Suppressor macrophage treated with lipopolysaccharide for 1 hour (primary cell): ENCODE results near the gene AASDHPPT.
"Not testable (repeated sequence)": the region's sequence is repeated elsewhere in the genome, so short reads cannot be mapped to it uniquely, and the experiment has no call there.

Source experiments
- DNase-seq, 3 donors: peaks; one replicate each; pipeline ENCODE4 v3.0.0-alpha.2; 2020 to 2022

The AASDHPPT gene

DNA sequence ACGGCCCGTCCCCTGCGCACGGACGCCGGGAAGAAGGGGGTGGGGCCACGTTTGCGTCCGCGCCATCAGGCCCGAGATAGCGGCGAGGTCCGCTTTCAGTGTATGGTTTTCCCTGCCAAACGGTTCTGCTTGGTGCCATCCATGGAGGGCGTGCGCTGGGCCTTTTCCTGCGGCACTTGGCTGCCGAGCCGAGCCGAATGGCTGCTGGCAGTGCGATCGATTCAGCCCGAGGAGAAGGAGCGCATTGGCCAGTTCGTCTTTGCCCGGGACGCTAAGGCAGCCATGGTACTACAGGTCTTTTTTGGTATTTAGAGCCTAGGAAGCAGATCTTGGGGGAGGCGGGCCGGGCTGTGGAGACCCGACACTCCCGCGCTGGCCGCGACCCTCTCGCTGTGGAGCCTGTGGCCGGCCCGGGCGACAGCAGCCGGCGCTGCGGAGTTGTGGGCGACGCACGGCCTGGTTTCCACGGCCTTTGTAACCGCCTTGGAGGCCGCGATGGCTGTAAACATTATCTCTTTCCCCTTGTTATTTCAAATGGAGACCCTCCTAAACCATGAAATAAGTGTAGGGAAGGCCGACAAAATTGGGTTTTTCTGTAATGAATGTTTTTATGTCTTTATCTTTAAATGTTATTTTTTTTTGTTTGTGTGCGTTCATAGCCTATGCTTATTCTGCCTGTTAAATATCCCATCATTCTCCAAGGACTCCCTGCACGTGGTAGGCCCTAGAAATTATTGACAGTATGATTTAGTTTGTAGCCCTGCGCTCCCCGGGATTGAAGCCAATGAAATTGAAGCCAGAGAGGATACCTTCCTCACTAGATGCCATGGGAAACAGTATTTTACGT lies at the start of gene AASDHPPT:
Gene AASDHPPT, plus strand, starts transcription at position 54 of the 847 bp plus-strand sequence. Its CDS starts 49 bp downstream, at position 103.
- DNase-seq: peak; percentile 47 to 64 (median 47)

DNA sequence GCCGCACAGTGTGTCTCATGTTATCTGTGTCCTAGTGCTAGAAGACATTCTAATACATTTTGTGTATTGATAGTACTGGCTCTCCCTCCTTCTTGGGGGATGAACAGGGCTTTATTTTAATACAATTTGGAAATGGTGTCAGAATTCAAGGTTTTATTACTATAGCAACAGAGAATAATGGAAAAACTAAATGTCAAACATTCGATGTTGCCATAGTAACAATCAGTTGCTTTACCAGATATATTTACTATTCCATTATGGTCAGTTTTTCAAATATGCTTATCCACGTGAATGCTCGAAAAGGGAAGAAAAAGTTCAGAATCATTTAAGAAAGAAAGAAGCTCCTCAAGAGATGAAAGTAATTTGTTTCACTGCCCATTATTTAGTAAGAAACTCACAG lies 46.9 kb upstream of the AASDHPPT start:
- DNase-seq: no peak

DNA sequence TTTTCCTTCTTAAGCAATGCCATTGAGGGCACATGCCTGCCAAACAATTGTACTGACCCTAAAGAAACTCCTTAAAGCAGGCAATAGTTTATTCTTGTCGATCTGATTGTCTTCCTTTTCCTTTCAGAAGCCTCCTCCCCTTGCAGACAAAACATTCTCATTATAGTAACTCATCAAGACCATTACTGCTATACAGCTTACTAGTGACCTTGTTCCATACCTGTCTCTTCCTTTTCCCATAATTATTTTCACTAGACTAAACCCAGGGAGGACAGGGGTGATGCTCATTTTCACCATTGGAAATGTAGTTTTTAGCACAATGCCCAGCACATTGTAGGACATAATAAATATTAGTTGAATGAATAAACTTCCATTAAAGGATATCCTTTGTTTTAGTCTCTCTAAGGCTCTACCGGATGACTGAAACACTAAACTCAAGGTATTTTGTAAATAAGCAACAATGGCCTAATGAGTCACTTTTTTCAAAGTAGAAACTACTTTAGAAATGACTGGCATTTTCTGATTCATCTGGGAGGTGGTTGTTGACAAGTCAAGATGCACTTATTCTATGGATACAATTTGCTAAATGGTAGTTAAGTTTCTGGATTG lies 46.2 kb upstream of the AASDHPPT start:
- DNase-seq: no peak

GRCh38 chr11:106031936-106032335 lies 45.5 kb upstream of the AASDHPPT start:
- no peak for DNase-seq

- DNase-seq: no peak
Observed at GRCh38 chr11:106032861-106033260, 44.6 kb upstream of the AASDHPPT start.

DNA sequence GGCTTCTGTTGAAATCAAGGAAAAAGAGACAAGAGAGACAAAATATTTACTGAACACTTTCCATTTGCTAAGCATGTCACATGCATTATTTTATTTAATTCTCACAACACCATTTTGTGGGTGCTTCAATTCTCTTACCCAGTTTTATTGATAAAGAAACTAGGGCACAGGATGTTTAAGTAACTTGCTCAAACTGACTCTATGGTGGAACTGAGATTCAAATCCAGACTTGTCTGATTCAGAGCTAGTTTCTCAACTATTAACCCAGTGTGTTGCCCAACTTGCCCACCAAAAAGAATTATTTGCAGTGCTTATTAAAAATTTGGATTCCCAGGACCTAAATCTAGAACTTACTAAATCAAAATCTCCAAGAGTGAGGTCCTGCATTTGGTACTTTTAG lies 33.9 kb upstream of the AASDHPPT start:
- no peak for DNase-seq

- no peak for DNase-seq
Observed at GRCh38 chr11:106047631-106048030, 29.8 kb upstream of the AASDHPPT start.

DNA sequence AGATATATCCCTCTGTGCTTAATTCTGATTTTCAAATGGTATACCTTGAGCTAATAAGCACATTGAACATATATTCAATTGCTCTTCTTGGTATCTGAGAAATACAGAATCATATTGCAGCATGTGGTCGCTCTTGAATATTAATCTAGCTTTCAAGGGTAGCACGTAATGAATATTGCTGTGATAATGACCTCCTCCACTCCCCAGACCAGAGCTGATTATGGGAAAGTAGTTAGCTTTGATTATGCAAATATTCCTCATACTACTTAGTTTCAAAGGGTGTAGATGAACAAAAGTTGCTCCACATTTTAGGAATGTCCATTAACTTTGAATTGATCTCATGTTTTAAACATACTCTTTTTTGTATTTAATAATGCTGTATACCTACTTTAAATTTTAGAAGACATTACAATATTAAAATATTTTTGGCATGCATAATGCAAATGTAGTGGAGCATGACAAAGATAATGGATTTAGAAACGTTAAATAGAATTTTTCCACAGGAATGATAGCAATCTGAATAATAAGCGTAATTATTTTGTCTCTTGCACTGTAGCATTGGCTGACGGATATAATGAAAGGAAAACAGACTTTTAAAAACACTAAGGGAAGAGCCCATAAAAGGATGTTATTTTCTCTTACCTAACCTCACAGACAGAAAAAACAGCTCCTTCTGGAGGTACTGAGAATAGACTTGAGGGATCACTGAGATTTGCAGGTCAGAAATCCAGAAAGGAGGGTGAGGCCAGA lies 27.6 kb upstream of the AASDHPPT start:
- no peak for DNase-seq

- DNase-seq: no peak
Observed at GRCh38 chr11:106051103-106051502, 26.4 kb upstream of the AASDHPPT start.

DNA sequence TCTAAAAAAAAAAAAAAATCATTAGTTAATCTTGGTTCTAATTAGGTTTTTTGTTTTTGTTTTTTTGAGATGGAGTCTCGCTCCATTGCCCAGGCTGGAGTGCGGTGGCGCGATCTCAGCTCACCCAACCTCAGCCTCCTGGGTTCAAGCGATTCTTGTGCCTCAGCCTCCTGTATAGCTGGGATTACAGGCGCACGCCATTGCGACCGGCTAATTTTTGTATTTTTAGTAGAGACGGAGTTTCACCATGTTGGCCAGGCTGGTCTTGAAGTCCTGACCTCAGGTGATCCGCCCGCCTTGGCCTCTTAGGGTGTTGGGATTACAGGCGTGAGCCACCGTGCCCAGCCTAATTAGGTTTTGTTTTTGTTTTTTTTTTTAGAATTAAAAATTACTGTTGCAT lies 19.1 kb upstream of the AASDHPPT start:
- DNase-seq: not testable (repeated sequence)

GRCh38 chr11:106059617-106060016 lies 17.8 kb upstream of the AASDHPPT start:
- no peak for DNase-seq

DNA sequence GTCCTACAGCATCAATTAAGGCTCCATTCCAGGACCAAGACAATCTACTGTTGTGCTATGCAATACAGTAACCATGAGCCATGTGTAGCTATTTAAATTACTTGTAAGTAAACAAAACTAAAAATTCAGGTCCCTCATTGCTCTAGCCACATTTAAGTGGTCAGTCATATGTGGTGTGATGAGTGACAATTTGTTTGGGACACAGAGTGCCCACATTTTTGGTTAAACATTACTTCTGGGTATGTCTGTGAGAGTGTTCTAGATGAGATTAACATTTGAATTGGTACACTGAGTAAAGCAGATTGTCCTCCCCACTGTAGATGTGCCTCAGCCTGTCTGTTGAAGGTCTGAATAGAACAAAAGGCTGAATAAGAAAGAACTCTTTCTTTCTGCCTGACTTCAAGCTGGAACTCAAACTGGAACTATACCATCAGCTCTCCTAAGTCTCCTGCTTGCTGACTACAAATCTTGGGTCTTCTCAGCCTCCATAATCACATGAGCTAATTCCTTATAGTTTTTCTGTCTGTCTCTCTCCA lies 16.1 kb upstream of the AASDHPPT start:
- no peak for DNase-seq

DNA sequence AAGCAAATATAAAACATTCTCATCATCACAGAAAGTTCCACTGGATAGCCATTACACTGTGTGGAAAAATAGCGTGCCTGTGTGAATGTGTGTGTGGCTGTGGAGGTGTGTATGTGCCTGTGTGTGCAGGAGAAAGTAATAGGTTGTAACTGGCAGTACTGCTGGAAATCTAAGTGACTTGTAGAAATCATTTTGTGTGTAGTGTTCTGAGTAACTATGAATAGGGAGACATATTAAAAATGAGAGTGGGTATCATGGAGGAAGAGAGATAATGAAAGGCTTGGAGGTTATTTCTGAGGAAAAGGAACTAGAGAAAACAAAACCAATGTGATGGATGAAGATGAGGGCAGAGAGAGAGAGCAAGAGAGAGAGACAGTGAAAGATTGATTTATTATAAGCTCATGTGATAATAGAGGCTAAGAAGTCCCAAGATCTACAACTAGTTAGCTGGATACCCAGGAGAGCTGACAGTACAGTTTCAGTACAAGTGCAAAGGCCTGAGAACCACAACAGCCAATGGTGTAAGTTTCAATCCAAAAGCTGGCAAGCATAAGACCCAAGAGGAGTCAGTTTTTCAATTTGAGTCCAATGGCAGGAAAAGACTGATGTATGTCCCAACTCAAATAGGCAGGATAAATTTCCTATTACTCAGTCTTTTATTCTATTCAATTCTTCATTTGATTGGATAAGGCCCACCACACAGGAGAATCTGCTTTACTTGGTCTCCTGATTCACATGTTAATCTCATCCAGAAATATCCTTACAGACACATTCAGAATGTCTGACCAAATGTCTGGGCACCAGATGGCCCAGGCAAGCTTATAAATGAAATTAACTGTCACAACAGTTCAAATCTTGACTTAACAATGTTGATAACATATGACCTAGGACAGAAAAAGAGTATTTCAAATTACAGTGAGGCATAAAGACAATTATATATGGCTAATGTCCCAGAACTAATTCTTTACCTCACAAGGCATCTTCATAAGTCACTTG lies 15.2 kb upstream of the AASDHPPT start:
- no peak for DNase-seq

DNA sequence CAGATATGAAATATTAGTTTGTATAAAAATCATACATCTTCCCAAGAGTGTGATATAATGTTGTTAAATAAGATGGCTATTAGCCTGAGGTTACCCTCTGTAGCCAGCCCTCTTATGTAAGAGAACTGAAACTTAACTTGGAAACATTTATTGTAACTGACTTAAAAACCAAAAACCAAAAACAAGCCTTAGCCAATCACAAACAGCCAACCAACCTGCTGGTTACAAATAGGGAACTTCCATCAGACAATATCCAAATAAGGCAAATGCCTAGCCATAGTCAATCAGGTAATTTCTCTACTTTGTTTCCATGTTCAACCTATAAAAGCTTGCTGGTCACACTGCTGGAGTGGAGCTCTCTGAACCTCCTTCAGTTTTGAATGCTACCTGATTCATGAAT lies 14.5 kb upstream of the AASDHPPT start:
- no peak for DNase-seq

- DNase-seq: no peak
Observed at GRCh38 chr11:106070606-106071005, 6.9 kb upstream of the AASDHPPT start.

GRCh38 chr11:106072804-106073203 lies 4.7 kb upstream of the AASDHPPT start:
- no peak for DNase-seq

GRCh38 chr11:106076171-106076918 lies 1.1 kb upstream of the AASDHPPT start:
- DNase-seq: no peak

- DNase-seq: peak; percentile 99 to 100 (median 99)
Observed at GRCh38 chr11:106076919-106077608, 398 bp upstream of the AASDHPPT start, which contains the start of gene KBTBD3. KBTBD3 (minus strand) TSS chr11:106077347; CDS start chr11:106059097, 18,250 bp downstream.

DNA sequence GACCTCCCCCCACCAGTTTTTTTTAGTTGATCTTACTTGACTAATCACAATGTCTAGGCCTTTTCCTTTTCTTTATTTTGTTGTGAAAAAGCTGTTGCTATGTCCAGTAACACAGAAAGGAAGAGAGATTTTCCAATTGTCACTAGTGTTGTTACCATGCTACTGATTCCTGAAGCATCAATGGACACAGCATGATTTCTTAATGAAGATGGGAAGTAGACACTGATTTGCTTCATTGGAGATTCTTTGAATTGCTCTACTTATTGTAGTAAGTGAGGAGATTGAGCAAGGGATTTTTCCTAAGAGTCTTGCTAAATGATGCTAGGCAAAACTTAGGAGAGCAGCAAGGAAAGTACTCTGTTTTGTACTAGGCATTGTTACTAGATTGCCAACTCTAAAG lies 4.6 kb downstream of the AASDHPPT start:
- no peak for DNase-seq

- DNase-seq: no peak
Observed at GRCh38 chr11:106086135-106086534, 8.7 kb downstream of the AASDHPPT start.

DNA sequence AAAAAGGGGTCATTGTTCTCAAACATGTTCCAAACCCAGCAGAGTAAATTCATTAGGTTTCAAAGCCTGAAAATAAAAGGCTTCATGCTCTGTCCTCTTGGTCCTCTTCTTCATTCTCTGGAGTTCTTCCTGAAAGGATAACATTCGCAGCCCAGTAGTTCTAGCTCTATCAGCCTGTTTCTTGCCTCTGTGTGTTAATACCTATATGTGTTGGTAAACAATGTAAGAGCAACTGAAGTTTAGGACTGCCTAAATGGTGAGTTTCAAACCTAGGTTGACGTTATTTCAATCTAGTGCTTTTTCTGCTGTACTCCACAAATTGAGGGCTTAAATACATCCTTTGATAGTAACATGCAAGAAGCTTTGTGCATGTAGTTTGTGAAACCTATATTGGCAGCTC lies 9.4 kb downstream of the AASDHPPT start:
- no peak for DNase-seq
